Heart right ventricle (tissue), 16 donors: ENCODE data around the gene KANK2. TPM values are rescaled to one million over a fixed set of nuclear protein-coding genes. Genes with fewer than 3 reads are reported as not detected.

Experiments used
- ATAC-seq, 8 donors: fragments of 200-7000 bp; cut with Tn5 transposase; one replicate each; pipeline ENCODE4 v1.9.1; 2020; ENCODE audit warnings: mild to moderate bottlenecking in 8 of 8, moderate library complexity in 8 of 8, moderate number of reproducible peaks in 1 of 8
- DNase-seq, 2 donors: peaks; one replicate each; pipeline ENCODE4 v3.0.0-alpha.2; 2020
- H3K27ac ChIP-seq, 10 donors: fragments of 200-600 bp; sonication (generic) in 2 of 10; one replicate each; pipeline versions ENCODE4 v1.5.0 to v1.8.0; 2020 to 2022; ENCODE audit warnings: mild to moderate bottlenecking in 3 of 10
- H3K27me3 ChIP-seq, 7 donors: fragments of 200-600 bp; one replicate each; pipeline ENCODE4 v1.8.0; 2021 to 2022; ENCODE audit warnings: mild to moderate bottlenecking in 2 of 7
- H3K36me3 ChIP-seq, 9 donors: fragments of 200-600 bp; sonication (generic) in 1 of 9; one replicate each; pipeline versions ENCODE4 v1.5.0 to v1.8.0; 2020 to 2022; ENCODE audit warnings: mild to moderate bottlenecking in 2 of 9
- H3K4me1 ChIP-seq, 9 donors: fragments of 200-600 bp; sonication (generic) in 1 of 9; one replicate each; pipeline versions ENCODE4 v1.5.0 to v1.8.0; 2020 to 2022; ENCODE audit warnings: mild to moderate bottlenecking in 4 of 9
- H3K4me3 ChIP-seq, 10 donors: fragments of 200-600 bp; sonication (generic) in 2 of 10; one replicate each; pipeline versions ENCODE4 v1.5.0 to v1.8.0; 2020 to 2022; ENCODE audit warnings: mild to moderate bottlenecking in 7 of 10, moderate library complexity in 2 of 10
- H3K9me3 ChIP-seq, 11 donors: fragments of 200-600 bp in 10 of 11; sonication (generic) in 2 of 11; one replicate each; pipeline versions ENCODE4 v1.5.0 to v1.8.0; 2013 to 2022; ENCODE audit warnings: mild to moderate bottlenecking in 2 of 11, control low read depth in 1 of 11, moderate library complexity in 1 of 11
- WGBS, 2 donors: extraction: QIAGEN DNeasy Blood & Tissue Kit; methylation state at CpG; one replicate each; pipeline ENCODE4 v1.1.7; 2013; ENCODE audit warnings: inconsistent platforms in 1 of 2; 5-methylcytosine and 5-hydroxymethylcytosine counted together
- intact Hi-C, 10 donors: fragments of 100-400 bp; cut with DNase I; formaldehyde crosslinking; loops; one replicate each; pipeline versions ENCODE4 v1.11.1 to v1.14.2; 2022
- polyA plus RNA-seq, 2 donors: library from polyadenylated mRNA; stranded (reverse); fragments of 200-250 nt; gene quantifications; one replicate each; pipeline ENCODE4 v1.2.3, GENCODE V29; 2013
- total RNA-seq, 10 donors: library from RNA; stranded (reverse); fragmentation: NEBNext Ultra II Directional in 3 of 10; extraction: Animal tissue kit (Norgen Biotek cat#: 25700) in 3 of 10; gene quantifications; one replicate each; pipeline versions ENCODE4 v1.2.1 to v1.2.4, GENCODE V29; 2021 to 2023
- TF ChIP-seq, protein P1 (sequence below), 9 donors: fragments of 200-600 bp; sonication (generic) in 2 of 9; IDR thresholded peaks; one replicate each; pipeline versions ENCODE4 v1.5.0 to v1.8.0; 2021 to 2022; ENCODE audit warnings: antibody characterized with exemption in 9 of 9, mild to moderate bottlenecking in 5 of 9, moderate library complexity in 1 of 9
- donor health status: Arrhythmogenic right ventricular cardiomyopathy.
- donor health status: ischemic (EF 13 %, LVEDD 7.1; RV severe dilation, severe dysfunction).
- donor health status: healthy with polysubstance abuse.
- donor health status: DM: no; HTN: yes; CAD: no.
- donor health status: DM: no; HTN: no; CAD: no.
- donor health status: ischemic (EF 25% LVEDD 6.9; RV normal size, moderate dysfunction).
- donor health status: ischemic (EF 25% LVEDD 5.7; RV mildly dilated, moderate dysfunction).
- donor health status: healthy.
- donor health status: DM: yes; HTN: yes; CAD: no.
- donor health status: Ischemic cardiomyopathy.
- donor health status: ischemic (EF 35%, LVEDD 5.7; RV mildly dilated, moderate dysfunction).
- donor health status: nonischemic (EF 11% LVEDD 7.7; RV severe dilation, severe dysfunction).
- donor health status: DM: yes; HTN: yes; CAD: no.
- donor health status: PGD.
- donor health status: ischemic (EF 29% LVEDD 5.4; RV normal size, mild dysfunction).
- donor health status: nonischemic (EF 23%, LVEDD 6.1; RV moderate dilation, normal function).

KANK2 gene
- total and polyA plus RNA-seq, 12 donors, result 165 to 355 (median 298) TPM

DNA sequence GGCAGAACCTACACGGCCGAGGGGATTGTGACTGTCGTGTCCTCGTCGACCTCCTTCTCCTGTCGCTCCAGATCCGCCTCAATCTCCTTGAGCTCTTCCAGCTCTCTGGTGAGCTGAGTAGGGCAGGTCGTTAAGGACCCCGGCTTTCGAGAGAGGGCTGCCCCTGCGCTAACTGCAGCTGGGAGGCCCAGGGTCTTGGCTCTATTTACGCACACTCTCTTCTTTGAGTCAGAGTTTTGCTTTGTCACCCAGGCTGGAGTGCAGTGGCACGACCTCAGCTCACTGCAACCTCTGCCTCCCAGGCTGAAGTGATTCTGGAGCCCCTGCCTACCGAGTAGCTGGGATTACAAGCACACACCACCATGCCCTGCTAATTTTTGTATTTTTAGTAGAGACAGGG is 49.3 kb downstream of the KANK2 start:
- H3K27ac ChIP-seq, result peak overlapping the region in 1 of 10 donors; percentile 3
- no peaks in the 10 kb centered on the region for H3K27me3 ChIP-seq
- H3K9me3 ChIP-seq, result peaks cover 0 to 6% (median 0%) of the 10 kb centered on the region in 11 donors
- intact Hi-C loops, result loop anchor here in 1 of 10 donors (5.0 kb wide), 1 partner anchor 49 kb away; the partner anchor contains the start of gene KANK2
- ATAC-seq (no peak), DNase-seq (no peak)
- peaks cover 11 to 36% (median 25%) of the 10 kb centered on the region in 9 donors for H3K4me1 ChIP-seq
- H3K36me3 ChIP-seq, result peaks cover 0 to 22% (median 0%) of the 10 kb centered on the region in 9 donors
- 83% methylated on average over 14 of the region's 14 CpGs for WGBS, 2 donors
- no peak overlapping the region for H3K4me3 ChIP-seq
- TF ChIP-seq, protein P1, sequence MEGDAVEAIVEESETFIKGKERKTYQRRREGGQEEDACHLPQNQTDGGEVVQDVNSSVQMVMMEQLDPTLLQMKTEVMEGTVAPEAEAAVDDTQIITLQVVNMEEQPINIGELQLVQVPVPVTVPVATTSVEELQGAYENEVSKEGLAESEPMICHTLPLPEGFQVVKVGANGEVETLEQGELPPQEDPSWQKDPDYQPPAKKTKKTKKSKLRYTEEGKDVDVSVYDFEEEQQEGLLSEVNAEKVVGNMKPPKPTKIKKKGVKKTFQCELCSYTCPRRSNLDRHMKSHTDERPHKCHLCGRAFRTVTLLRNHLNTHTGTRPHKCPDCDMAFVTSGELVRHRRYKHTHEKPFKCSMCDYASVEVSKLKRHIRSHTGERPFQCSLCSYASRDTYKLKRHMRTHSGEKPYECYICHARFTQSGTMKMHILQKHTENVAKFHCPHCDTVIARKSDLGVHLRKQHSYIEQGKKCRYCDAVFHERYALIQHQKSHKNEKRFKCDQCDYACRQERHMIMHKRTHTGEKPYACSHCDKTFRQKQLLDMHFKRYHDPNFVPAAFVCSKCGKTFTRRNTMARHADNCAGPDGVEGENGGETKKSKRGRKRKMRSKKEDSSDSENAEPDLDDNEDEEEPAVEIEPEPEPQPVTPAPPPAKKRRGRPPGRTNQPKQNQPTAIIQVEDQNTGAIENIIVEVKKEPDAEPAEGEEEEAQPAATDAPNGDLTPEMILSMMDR (IDR thresholded peaks at IDR 0.05), result no peak

DNA sequence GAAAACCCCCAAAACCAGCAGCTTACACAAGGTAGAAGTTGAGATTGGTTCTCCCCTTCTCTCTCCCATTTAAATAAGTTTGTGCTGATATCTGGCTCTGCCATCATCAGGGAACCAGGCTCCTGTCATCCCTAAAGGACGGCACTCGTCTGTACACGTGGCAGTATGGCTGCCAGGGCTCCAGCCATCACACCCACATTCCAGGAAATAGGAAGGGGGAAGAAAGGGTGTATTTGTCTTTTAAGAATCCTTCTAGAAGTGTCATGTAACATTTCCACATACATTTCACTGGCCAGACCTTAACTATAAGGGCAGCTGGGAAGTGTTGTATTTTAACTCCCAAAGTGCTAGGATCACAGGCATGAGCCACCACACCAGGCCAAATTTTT is 51.8 kb downstream of the KANK2 start:
- TF ChIP-seq, protein P1 (IDR thresholded peaks at IDR 0.05), result no peak
- intact Hi-C loops, result loop anchor here in 1 of 10 donors (5.0 kb wide), 1 partner anchor 52 kb away; the partner anchor contains the start of gene KANK2
- no peak for ATAC-seq
- Histone ChIP-seq H3K4me1 (peaks cover 21 to 36% (median 30%) of the 10 kb centered on the region in 9 donors), H3K36me3 (peaks cover 0 to 22% (median 0%) of the 10 kb centered on the region in 9 donors), H3K4me3 (no peak overlapping the region), H3K27me3 (no peaks in the 10 kb centered on the region), H3K27ac (peak overlapping the region in 2 of 10 donors; percentile 29 to 33), H3K9me3 (peaks cover 0 to 6% (median 0%) of the 10 kb centered on the region in 11 donors)
- 96 to 100% methylated on average over 3 of the region's 3 CpGs for WGBS, 2 donors
- DNase-seq, result no peak

DNA sequence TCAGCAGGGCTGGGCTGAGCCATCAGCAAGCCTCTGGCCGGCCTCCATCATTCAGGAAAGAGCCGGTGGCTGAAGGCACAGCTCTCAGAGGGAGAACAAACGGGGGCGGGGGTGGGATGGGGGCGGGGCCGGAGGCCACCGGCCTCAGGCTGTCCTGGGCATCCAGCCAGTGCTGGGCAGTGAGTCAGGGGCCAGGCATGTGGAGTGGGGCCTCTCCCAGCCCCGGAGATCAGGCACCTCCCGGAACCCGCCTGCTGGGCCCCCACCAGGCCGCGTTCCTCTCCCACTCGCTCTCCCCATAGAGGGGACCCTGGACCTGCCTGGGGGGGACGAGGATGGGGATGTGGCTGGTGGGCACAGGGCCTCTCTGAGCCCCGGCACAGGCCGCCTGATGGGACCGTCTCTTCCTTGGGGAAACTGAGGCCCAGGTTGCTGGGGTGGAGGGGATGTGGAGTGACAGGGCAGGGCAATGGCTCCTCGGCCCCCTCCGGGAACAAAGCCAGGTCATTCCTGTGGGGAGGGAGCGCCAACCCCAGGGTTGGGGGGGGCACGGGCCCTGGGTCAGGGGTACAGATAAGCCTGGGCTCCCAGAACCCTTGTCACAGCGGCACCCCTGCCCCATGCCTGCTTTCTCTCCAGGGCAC is 54.7 kb downstream of the KANK2 start:
- peak overlapping the region; percentile 93 to 100 (median 99) for H3K27ac ChIP-seq
- H3K4me3 ChIP-seq, result peak overlapping the region in 8 of 10 donors; percentile 15 to 43 (median 28)
- intact Hi-C loops, result loop anchor here in 4 of 10 donors (1.0 to 5.0 kb wide), 5 partner anchors 22 to 140 kb away; partner anchors contain the start of gene KANK2 (in 1 of the 4)
- no peaks in the 10 kb centered on the region for H3K27me3 ChIP-seq
- peaks cover 0 to 13% (median 0%) of the 10 kb centered on the region in 9 donors for H3K36me3 ChIP-seq
- 4% methylated on average over 22 of the region's 22 CpGs for WGBS, 2 donors
- peaks cover 0 to 6% (median 0%) of the 10 kb centered on the region in 11 donors for H3K9me3 ChIP-seq
- ATAC-seq (peak; percentile 72 to 89 (median 85)), DNase-seq (peak; percentile 92 to 95)
- peaks cover 35 to 65% (median 59%) of the 10 kb centered on the region in 9 donors for H3K4me1 ChIP-seq
- TF ChIP-seq, protein P1 (IDR thresholded peaks at IDR 0.05), result no peak

DNA sequence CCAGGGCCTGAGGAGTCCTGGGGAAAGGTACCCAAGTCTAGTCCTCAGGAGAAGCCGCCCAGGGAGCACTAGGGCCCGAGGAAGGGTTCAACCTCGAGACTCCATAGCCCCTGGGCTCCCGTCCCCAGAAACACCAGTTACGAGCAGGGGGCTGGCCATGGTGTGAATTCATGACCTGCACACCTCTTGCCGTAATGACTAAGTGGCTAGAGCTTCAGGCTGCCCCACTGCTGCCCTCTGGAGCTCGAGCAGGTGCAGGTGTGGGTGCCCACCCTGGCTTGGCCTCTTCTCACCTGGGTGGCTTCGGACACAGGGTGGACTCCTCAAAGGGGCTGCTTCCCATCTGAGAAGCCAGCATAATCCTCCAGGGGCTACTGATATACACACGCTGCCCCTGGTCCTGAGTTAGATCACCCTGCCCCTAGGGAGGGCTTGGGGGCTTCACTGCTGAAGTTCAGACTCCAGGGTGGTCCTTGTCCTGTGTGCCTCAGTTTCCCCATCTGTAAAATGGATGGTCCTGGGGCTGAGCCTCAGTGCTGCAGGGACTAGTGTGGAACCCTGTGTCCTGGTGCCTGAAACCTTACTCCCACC is 55.3 kb downstream of the KANK2 start:
- no peak for ATAC-seq
- peaks cover 0 to 6% (median 0%) of the 10 kb centered on the region in 11 donors for H3K9me3 ChIP-seq
- H3K27me3 ChIP-seq, result no peaks in the 10 kb centered on the region
- peaks cover 35 to 71% (median 63%) of the 10 kb centered on the region in 9 donors for H3K4me1 ChIP-seq
- H3K4me3 ChIP-seq, result peak overlapping the region in 1 of 10 donors; percentile 43
- peak overlapping the region; percentile 93 to 100 (median 99) for H3K27ac ChIP-seq
- H3K36me3 ChIP-seq, result peaks cover 0 to 13% (median 0%) of the 10 kb centered on the region in 9 donors
- TF ChIP-seq, protein P1 (IDR thresholded peaks at IDR 0.05), result peak in 3 of 9 donors; percentile 33
- WGBS, 2 donors, result 53 to 62% methylated on average over 9 of the region's 9 CpGs
- intact Hi-C loops, result loop anchor here in 4 of 10 donors (1.0 to 5.0 kb wide), 5 partner anchors 23 to 140 kb away; partner anchors contain the start of gene KANK2 (in 1 of the 4)
- DNase-seq, result no peak
